GM12878 (cell line): ENCODE measurements around the gene SNAP91. TPM values are rescaled to one million over a fixed set of nuclear protein-coding genes. Genes with fewer than 3 reads are reported as not detected.

Source experiments
- ATAC-seq: fragments of 200-7000 bp; cut with Tn5 transposase; 3 replicates; pipeline ENCODE4 v1.9.1; 2020; ENCODE audit warnings: mild to moderate bottlenecking, moderate library complexity
- BruUV-seq: library from RNA; stranded (reverse); fragments of 400-500 nt; replicated peaks from 2 replicates; lab custom pipeline; 2021; lab: Mats Ljungman, UMichigan
- CTCF ChIA-PET: fragments of 300-600 bp; sonication (Branson Sonifier 250); formaldehyde crosslinking; extraction: SDS; loops from one replicate; lab custom pipeline; 2021; ENCODE audit warnings: inconsistent platforms; lab: Yijun Ruan, JAX
- POLR2A ChIA-PET: fragments of 350-600 bp; formaldehyde crosslinking; extraction: SDS; loops from one replicate; lab custom pipeline; 2021; ENCODE audit warnings: inconsistent platforms; lab: Charles Lee
- RAD21 ChIA-PET: fragments of 300-600 bp; sonication (Branson Sonifier 250); formaldehyde crosslinking; loops from one replicate; lab custom pipeline; 2023; ENCODE audit warnings: antibody characterized with exemption; ENCODE audit not compliant: unreplicated experiment; lab: Charles Lee
- SMC1A ChIA-PET: fragments of 300-600 bp; sonication (Branson Sonifier 250); formaldehyde crosslinking; loops from one replicate; lab custom pipeline; 2023; ENCODE audit not compliant: unreplicated experiment, uncharacterized antibody; lab: Charles Lee
- DNase-seq: peaks from one replicate; pipeline ENCODE4 v3.0.0-alpha.2; 2011; ENCODE audit warnings: low read depth, low spot score
- FAIRE-seq: peaks from 3 replicates; lab custom pipeline; 2011; peaks lifted over from hg19 to GRCh38; lab: Jason Lieb, UNC
- H2AFZ ChIP-seq: 2 replicates; pipeline ENCODE4 v1.6.0; 2011; ENCODE audit warnings: low read depth, low read length, control low read depth; ENCODE audit not compliant: control insufficient read depth
- H3K27ac ChIP-seq: 2 replicates; pipeline ENCODE4 v1.5.1; 2011; ENCODE audit warnings: control low read depth; ENCODE audit not compliant: control insufficient read depth, insufficient read depth
- H3K27me3 ChIP-seq, 2 experiments: replicated peaks in 1 of 2; 2 replicates each; pipeline versions ENCODE4 v1.6.0 to v1.6.1; 2011; ENCODE audit warnings: low read length in 1 of 2; ENCODE audit not compliant: control insufficient read depth in 2 of 2, insufficient read depth in 2 of 2
- H3K36me3 ChIP-seq, 2 experiments: 2 replicates each; pipeline ENCODE4 v1.5.1; 2011; ENCODE audit warnings: low read length in 1 of 2; ENCODE audit not compliant: control insufficient read depth in 2 of 2, insufficient read depth in 2 of 2
- H3K4me1 ChIP-seq: 2 replicates; pipeline ENCODE4 v1.6.1; 2011; ENCODE audit warnings: mild to moderate bottlenecking, low read length, moderate library complexity, mixed read lengths; ENCODE audit not compliant: control insufficient read depth, insufficient read depth
- H3K4me2 ChIP-seq: 2 replicates; pipeline ENCODE4 v1.6.0; 2011; ENCODE audit warnings: control low read depth; ENCODE audit not compliant: control insufficient read depth, insufficient read depth
- H3K4me3 ChIP-seq: fragments of 200-600 bp; sonication (generic); 2 replicates; pipeline ENCODE4 v1.5.1; 2016
- H3K79me2 ChIP-seq: 2 replicates; pipeline ENCODE4 v1.6.0; 2011; ENCODE audit warnings: low read length; ENCODE audit not compliant: control insufficient read depth, insufficient read depth
- H3K9ac ChIP-seq: 2 replicates; pipeline ENCODE4 v1.8.0; 2011; ENCODE audit warnings: low read length, control low read depth, mixed read lengths; ENCODE audit not compliant: control insufficient read depth, insufficient read depth
- H3K9me3 ChIP-seq: replicated peaks from 3 replicates; pipeline ENCODE4 v1.5.1; 2011; ENCODE audit warnings: mild to moderate bottlenecking, low read length; ENCODE audit not compliant: control insufficient read depth, insufficient read depth
- H4K20me1 ChIP-seq: 2 replicates; pipeline ENCODE4 v1.6.0; 2011; ENCODE audit not compliant: control insufficient read depth, insufficient read depth
- CREM ChIP-seq: IDR thresholded peaks from 2 replicates; pipeline ENCODE4 v1.6.1; 2014; ENCODE audit warnings: antibody characterized with exemption, low read depth
- ESRRA ChIP-seq: IDR thresholded peaks from 2 replicates; pipeline ENCODE4 v1.6.1; 2012; ENCODE audit warnings: mild to moderate bottlenecking, low read length, improper control_type of control experiment
- NR2F1 ChIP-seq: fragments of 450-650 bp; conservative IDR thresholded peaks from 2 replicates; pipeline ENCODE4 v1.6.1; 2017; ENCODE audit warnings: mild to moderate bottlenecking
- PAX8 ChIP-seq: fragments of 450-650 bp; IDR thresholded peaks from 2 replicates; pipeline ENCODE4 v1.6.1; 2017; ENCODE audit warnings: mild to moderate bottlenecking, moderate library complexity
- RAD21 ChIP-seq: IDR thresholded peaks from 2 replicates; pipeline ENCODE4 v1.6.1; 2011; ENCODE audit warnings: mild to moderate bottlenecking, low read depth, low read length, moderate library complexity; ENCODE audit not compliant: insufficient read depth
- SMC3 ChIP-seq: IDR thresholded peaks from 2 replicates; pipeline ENCODE4 v1.6.1; 2011; ENCODE audit warnings: low read length, improper control_type of control experiment, borderline replicate concordance
- ZNF384 ChIP-seq: IDR thresholded peaks from 2 replicates; pipeline ENCODE4 v1.6.1; 2012; ENCODE audit warnings: low read depth, mild to moderate bottlenecking, low read length, improper control_type of control experiment, borderline replicate concordance
- WGBS: methylation state at CpG from one replicate; pipeline ENCODE4 v1.1.6; 2016; ENCODE audit warnings: low lambda C conversion rate; ENCODE audit not compliant: insufficient replicate concordance, insufficient coverage; ENCODE audit errors: missing lambda C conversion rate; 5-methylcytosine and 5-hydroxymethylcytosine counted together
- in situ Hi-C: fragments of 300-500 bp; cut with MboI; formaldehyde crosslinking; loops from 9 replicates; pipeline ENCODE4 v1.14.3; 2018; ENCODE audit warnings: mixed read lengths
- intact Hi-C: fragments of 100-400 bp; cut with micrococcal nuclease; formaldehyde crosslinking; loops from one replicate; pipeline ENCODE4 v1.14.2; 2022; ENCODE audit not compliant: unreplicated experiment
- polyA plus RNA-seq, 11 experiments: library from polyadenylated mRNA; depleted of rRNA in 4 of 11; unstranded in 6 of 11; stranded (reverse) in 5 of 11; fragments of >200 nt; fragmentation: Nextera tagmentation in 4 of 11; fragmentation: Illumina TruSeq in 1 of 11; extraction: Ambion mirVana in 4 of 11; extraction: Trizol in 1 of 11; gene quantifications; 1 replicate in 1 of 11; 2 replicates in 10 of 11; pipeline versions ENCODE4 v1.2.1 to v1.2.3, GENCODE V29; 2011 to 2016; ENCODE audit warnings: inconsistent platforms in 2 of 11, missing spikeins in 2 of 11, low read depth in 1 of 11
- total RNA-seq, 4 experiments: library from RNA; depleted of rRNA in 3 of 4; stranded (reverse); fragments of >200 nt in 3 of 4; fragmentation: Illumina TruSeq in 1 of 4; extraction: Trizol in 1 of 4; gene quantifications; 2 replicates each; pipeline versions ENCODE4 v1.2.1 to v1.2.3, GENCODE V29; 2013 to 2021
- TF ChIP-seq, protein P1 (sequence below), 3 experiments: IDR thresholded peaks in 2 of 3; conservative IDR thresholded peaks in 1 of 3; 2 replicates each; pipeline ENCODE4 v1.5.1; 2011; ENCODE audit warnings: low read depth in 3 of 3, low read length in 3 of 3, mild to moderate bottlenecking in 3 of 3, control low read depth in 2 of 3, moderate library complexity in 2 of 3, inconsistent platforms in 1 of 3, mixed read lengths in 1 of 3; ENCODE audit not compliant: control insufficient read depth in 2 of 3, insufficient read depth in 1 of 3; ENCODE audit errors: extremely low read depth in 1 of 3

The SNAP91 gene
- total and polyA plus RNA-seq, 10 of the 15 experiments (the other 5 are each of a cell fraction or from before 2014, with no cell fraction given), result 0.01 to 0.49 (median 0.12) TPM; not detected in 2

DNA sequence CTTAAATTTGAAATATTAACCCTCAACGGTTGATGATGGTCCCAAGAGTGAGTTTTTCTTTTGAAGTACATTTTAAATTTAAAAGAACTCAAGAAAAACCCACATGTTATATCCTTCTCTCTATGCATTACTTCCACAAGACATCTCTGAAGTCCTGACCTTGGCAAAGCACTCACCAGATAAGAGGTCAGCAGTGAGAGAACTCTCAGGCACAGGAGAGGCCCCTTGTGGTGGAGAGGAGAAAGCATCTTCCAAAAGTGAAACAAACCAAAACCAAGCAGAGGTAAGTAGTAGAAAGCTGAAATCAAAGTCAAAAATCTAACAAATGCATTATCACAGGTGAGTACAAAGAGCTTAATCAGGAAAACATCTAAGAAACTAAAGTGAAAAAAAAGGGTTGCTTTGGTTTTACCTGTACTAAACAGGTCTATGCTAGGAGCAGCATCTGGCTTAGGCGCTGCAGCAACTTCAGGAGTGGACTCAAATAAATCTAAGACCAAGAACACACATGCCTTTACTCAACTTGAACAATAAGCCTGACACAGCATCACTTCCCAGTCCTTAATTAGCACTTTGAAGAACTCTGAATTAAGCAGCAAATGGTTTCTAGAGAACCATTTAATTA, 116.0 kb downstream of the SNAP91 start:
- Histone ChIP-seq H3K4me2 (peak overlapping the region; percentile 54; the same call in 1 of the 2 replicates), H3K9me3 (no peaks in the 10 kb centered on the region), H3K9ac (no peak overlapping the region), H4K20me1 (no peaks in the 10 kb centered on the region), H3K4me1 (no peaks in the 10 kb centered on the region), H3K4me3 (no peak overlapping the region), H2AFZ (peak overlapping the region; percentile 63), H3K36me3 (no peaks in the 10 kb centered on the region), H3K27me3 (no peaks in the 10 kb centered on the region), H3K27ac (no peak overlapping the region), H3K79me2 (no peaks in the 10 kb centered on the region)
- 38% methylated on average over 2 of the region's 2 CpGs for WGBS
- RAD21 ChIA-PET, result interaction anchor here (1.0 to 1.1 kb wide), 2 partner anchors 57 to 371 kb away, joined by 3 read pairs; no protein-coding TSS in a partner anchor
- CTCF ChIA-PET, result interaction anchor here (0.6 to 1.5 kb wide), 7 partner anchors 9 to 528 kb away, joined by 3 to 4 read pairs (median 4); partner anchors contain the start of gene UBE3D
- FAIRE-seq, result no peak
- POLR2A ChIA-PET, result interaction anchor here (0.7 kb wide), 1 partner anchor 9 kb away, joined by 3 read pairs; no protein-coding TSS in a partner anchor
- in situ Hi-C loops (no loop called here), intact Hi-C loops (loop anchor here (10.0 kb wide), 1 partner anchor 368 kb away; no protein-coding TSS in a partner anchor)
- peak; percentile 57; the same call in 1 of the 2 replicates for TF ChIP-seq NR2F1
- TF ChIP-seq ZNF384, result no peak
- no peak for TF ChIP-seq PAX8
- TF ChIP-seq, protein P1, sequence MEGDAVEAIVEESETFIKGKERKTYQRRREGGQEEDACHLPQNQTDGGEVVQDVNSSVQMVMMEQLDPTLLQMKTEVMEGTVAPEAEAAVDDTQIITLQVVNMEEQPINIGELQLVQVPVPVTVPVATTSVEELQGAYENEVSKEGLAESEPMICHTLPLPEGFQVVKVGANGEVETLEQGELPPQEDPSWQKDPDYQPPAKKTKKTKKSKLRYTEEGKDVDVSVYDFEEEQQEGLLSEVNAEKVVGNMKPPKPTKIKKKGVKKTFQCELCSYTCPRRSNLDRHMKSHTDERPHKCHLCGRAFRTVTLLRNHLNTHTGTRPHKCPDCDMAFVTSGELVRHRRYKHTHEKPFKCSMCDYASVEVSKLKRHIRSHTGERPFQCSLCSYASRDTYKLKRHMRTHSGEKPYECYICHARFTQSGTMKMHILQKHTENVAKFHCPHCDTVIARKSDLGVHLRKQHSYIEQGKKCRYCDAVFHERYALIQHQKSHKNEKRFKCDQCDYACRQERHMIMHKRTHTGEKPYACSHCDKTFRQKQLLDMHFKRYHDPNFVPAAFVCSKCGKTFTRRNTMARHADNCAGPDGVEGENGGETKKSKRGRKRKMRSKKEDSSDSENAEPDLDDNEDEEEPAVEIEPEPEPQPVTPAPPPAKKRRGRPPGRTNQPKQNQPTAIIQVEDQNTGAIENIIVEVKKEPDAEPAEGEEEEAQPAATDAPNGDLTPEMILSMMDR (IDR thresholded peaks at IDR 0.05 in 2 of 3, conservative IDR thresholded peaks at IDR 0.05 in 1 of 3; ENCODE audit: control insufficient read depth in 2 of 3, extremely low read depth in 1 of 3, insufficient read depth in 1 of 3, low read depth in 3 of 3, low read length in 3 of 3), result peak; percentile 57 to 83 (median 70)
- peak; percentile 55; the same call in 1 of the 2 replicates for TF ChIP-seq ESRRA
- TF ChIP-seq CREM, result no peak
- peak; percentile 37; the same call in 1 of the 2 replicates for TF ChIP-seq SMC3
- TF ChIP-seq RAD21, result peak; percentile 52
- peak; percentile 9 for DNase-seq
- SMC1A ChIA-PET, result interaction anchor here (0.5 to 1.2 kb wide), 6 partner anchors 9 to 498 kb away, joined by 3 to 6 read pairs (median 3); no protein-coding TSS in a partner anchor
- BruUV-seq, result no TSS peak
- peak; percentile 99 for ATAC-seq
